ENCODE results near the gene S100A7. TPM values are rescaled to one million over a fixed set of nuclear protein-coding genes. Genes with fewer than 3 reads are reported as not detected.

S100A7 gene
- not detected in 2 replicates for total RNA-seq

GRCh38 chr1:153460551-153460950 is at the start of gene S100A7:
Gene S100A7, minus strand, starts transcription at chr1:153460651. Its CDS starts 1,638 bp downstream, at chr1:153459013.

GRCh38 chr1:153415850-153416570 is 44.4 kb downstream of the S100A7 start, which contains the start of gene S100A7A:
Gene S100A7A, plus strand, starts transcription at chr1:153416520. Its CDS starts 1,563 bp downstream, at chr1:153418083.

Other genes starting within 250 kb of the S100A7 start
- gene PRR9, start 243.1 kb downstream of the S100A7 start, total RNA-seq = not detected in 2 replicates
- not detected in 2 replicates for gene LORICRIN, start 201.0 kb downstream of the S100A7 start, total RNA-seq
- not detected in 2 replicates for gene PGLYRP3, start 147.7 kb downstream of the S100A7 start, total RNA-seq
- gene PGLYRP4, start 111.8 kb downstream of the S100A7 start, total RNA-seq = not detected in 2 replicates
- gene S100A9, start 102.8 kb downstream of the S100A7 start, total RNA-seq = not detected in 2 replicates
- gene S100A12, start 85.0 kb downstream of the S100A7 start, total RNA-seq = not detected in 2 replicates
- not detected in 2 replicates for gene S100A8, start 69.6 kb downstream of the S100A7 start, total RNA-seq
- gene S100A7A, start 44.1 kb downstream of the S100A7 start, total RNA-seq = not detected in 2 replicates
- gene S100A6, start 75.3 kb upstream of the S100A7 start, total RNA-seq = 1,631 and 1,651 TPM in 2 replicates
- 0.16 and 2.5 TPM in 2 replicates for gene S100A5, start 80.3 kb upstream of the S100A7 start, total RNA-seq
- gene S100A4, start 85.2 kb upstream of the S100A7 start, total RNA-seq = 21.2 and 31.3 TPM in 2 replicates
- 5.8 and 42.2 TPM in 2 replicates for gene S100A3, start 88.6 kb upstream of the S100A7 start, total RNA-seq
- 3.5 and 21.7 TPM in 2 replicates for gene S100A2, start 105.2 kb upstream of the S100A7 start, total RNA-seq
- gene S100A16, start 152.5 kb upstream of the S100A7 start, total RNA-seq = 433 and 734 TPM in 2 replicates
- 1.1 TPM in 1 of 2 replicates, not detected in the other for gene S100A14, start 155.7 kb upstream of the S100A7 start, total RNA-seq
- 146 and 185 TPM in 2 replicates for gene S100A13, start 166.9 kb upstream of the S100A7 start, total RNA-seq
- 4.4 TPM in 1 of 2 replicates, not detected in the other for gene S100A1, start 167.8 kb upstream of the S100A7 start, total RNA-seq
- 36.4 and 38.1 TPM in 2 replicates for gene CHTOP, start 173.4 kb upstream of the S100A7 start, total RNA-seq
- 64.7 and 84.4 TPM in 2 replicates for gene SNAPIN, start 198.1 kb upstream of the S100A7 start, total RNA-seq
- gene ILF2, start 210.3 kb upstream of the S100A7 start, total RNA-seq = 133 and 266 TPM in 2 replicates
- 4.7 and 74.3 TPM in 2 replicates for gene NPR1, start 218.0 kb upstream of the S100A7 start, total RNA-seq